ENCODE results near the gene MPO. TPM values are rescaled to one million over a fixed set of nuclear protein-coding genes. Genes with fewer than 3 reads are reported as not detected.

Gene MPO
- total and polyA plus RNA-seq, 9 of the 15 experiments (the other 6 are each of a cell fraction or from before 2014, with no cell fraction given), result 0.04 to 0.47 (median 0.39) TPM; not detected in 6

DNA sequence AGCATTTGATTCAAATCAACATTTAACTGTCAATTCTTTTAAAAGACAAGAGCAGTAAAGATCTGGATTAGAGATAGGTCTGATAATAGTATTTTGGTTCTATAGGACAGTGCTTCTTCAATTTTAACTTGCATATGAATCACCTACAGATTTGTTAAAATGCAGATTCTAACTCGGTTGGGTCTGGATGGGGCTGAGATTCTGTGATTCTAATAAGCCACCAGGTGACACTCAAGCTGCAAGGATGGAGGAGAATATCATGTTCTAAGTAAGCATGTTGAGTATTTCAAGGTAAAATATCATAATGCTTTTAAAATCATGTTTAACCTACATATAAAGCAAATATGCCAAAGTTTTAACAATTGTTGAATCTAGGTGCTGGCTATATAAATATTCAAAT lies 32.1 kb upstream of the MPO start:
- Histone ChIP-seq H3K79me2 (ENCODE audit: control insufficient read depth, insufficient read depth, low read length) (no peaks in the 10 kb centered on the region), H3K27ac (ENCODE audit: extremely low read depth, low read depth, low read length) (no peak overlapping the region), H2AFZ (ENCODE audit: low read depth, low read length) (no peak overlapping the region), H3K9me1 (ENCODE audit: control insufficient read depth, insufficient read depth, low read length) (no peaks in the 10 kb centered on the region), H4K20me1 (replicated peaks; ENCODE audit: control insufficient read depth, insufficient read depth, low read length) (no peaks in the 10 kb centered on the region), H3K36me3 (ENCODE audit: control insufficient read depth, insufficient read depth, low read length) (no peaks in the 10 kb centered on the region), H3K9ac (ENCODE audit: insufficient read depth in 1 of 2, low read depth in 2 of 2, low read length in 2 of 2) (no peak overlapping the region), H3K4me1 (replicated peaks in 1 of 2; ENCODE audit: control insufficient read depth in 2 of 2, insufficient read depth in 2 of 2, low read length in 2 of 2) (peaks cover 0 to 24% of the 10 kb centered on the region in 2 experiments; a peak in 1 of 5 replicates), H3K4me3 (no peak overlapping the region), H3K9me3 (replicated peaks; ENCODE audit: control insufficient read depth, insufficient read depth, low read depth, low read length) (no peaks in the 10 kb centered on the region), H3K27me3 (ENCODE audit: control insufficient read depth in 2 of 2, insufficient read depth in 2 of 2, low read length in 2 of 2) (no peaks in the 10 kb centered on the region), H3K4me2 (ENCODE audit: insufficient read depth, low read length) (no peak overlapping the region)
- TF ChIP-seq, protein P1, sequence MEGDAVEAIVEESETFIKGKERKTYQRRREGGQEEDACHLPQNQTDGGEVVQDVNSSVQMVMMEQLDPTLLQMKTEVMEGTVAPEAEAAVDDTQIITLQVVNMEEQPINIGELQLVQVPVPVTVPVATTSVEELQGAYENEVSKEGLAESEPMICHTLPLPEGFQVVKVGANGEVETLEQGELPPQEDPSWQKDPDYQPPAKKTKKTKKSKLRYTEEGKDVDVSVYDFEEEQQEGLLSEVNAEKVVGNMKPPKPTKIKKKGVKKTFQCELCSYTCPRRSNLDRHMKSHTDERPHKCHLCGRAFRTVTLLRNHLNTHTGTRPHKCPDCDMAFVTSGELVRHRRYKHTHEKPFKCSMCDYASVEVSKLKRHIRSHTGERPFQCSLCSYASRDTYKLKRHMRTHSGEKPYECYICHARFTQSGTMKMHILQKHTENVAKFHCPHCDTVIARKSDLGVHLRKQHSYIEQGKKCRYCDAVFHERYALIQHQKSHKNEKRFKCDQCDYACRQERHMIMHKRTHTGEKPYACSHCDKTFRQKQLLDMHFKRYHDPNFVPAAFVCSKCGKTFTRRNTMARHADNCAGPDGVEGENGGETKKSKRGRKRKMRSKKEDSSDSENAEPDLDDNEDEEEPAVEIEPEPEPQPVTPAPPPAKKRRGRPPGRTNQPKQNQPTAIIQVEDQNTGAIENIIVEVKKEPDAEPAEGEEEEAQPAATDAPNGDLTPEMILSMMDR (IDR thresholded peaks at IDR 0.05 in 2 of 3, conservative IDR thresholded peaks at IDR 0.05 in 1 of 3; ENCODE audit: insufficient read depth in 2 of 3, low read depth in 1 of 3, low read length in 3 of 3), result peak; percentile 33 to 36 (median 34); a peak in 4 of 6 replicates
- TF ChIP-seq ZNF316 (IDR thresholded peaks at IDR 0.05) (no peak), SMC3 (conservative IDR thresholded peaks at IDR 0.05; ENCODE audit: insufficient read depth, low read depth, low read length) (0 out of 2 replicates have a peak, but pooled peaks have one; percentile 27), NUFIP1 (IDR thresholded peaks at IDR 0.05; ENCODE audit: partially characterized antibody) (no peak), PTTG1 (tag; IDR thresholded peaks at IDR 0.05; ENCODE audit: low read depth) (no peak), RAD21 (CRISPR knock-in tag; conservative IDR thresholded peaks at IDR 0.05 in 1 of 2, IDR thresholded peaks at IDR 0.05 in 1 of 2) (peak; percentile 40 to 65; a peak in 3 of 4 replicates), CBX5 (IDR thresholded peaks at IDR 0.05; ENCODE audit: borderline replicate concordance, low read depth) (no peak), ZNF780A (CRISPR knock-in tag; IDR thresholded peaks at IDR 0.05) (no peak), SIN3A (IDR thresholded peaks at IDR 0.05; ENCODE audit: borderline replicate concordance in 2 of 2, control insufficient read depth in 1 of 2, low read depth in 2 of 2, low read length in 2 of 2) (no peak), KLF16 (IDR thresholded peaks at IDR 0.05) (no peak), HNRNPLL (IDR thresholded peaks at IDR 0.05; ENCODE audit: low read depth, low read length, poor library complexity, severe bottlenecking) (no peak)
- TF ChIP-seq, protein P2, sequence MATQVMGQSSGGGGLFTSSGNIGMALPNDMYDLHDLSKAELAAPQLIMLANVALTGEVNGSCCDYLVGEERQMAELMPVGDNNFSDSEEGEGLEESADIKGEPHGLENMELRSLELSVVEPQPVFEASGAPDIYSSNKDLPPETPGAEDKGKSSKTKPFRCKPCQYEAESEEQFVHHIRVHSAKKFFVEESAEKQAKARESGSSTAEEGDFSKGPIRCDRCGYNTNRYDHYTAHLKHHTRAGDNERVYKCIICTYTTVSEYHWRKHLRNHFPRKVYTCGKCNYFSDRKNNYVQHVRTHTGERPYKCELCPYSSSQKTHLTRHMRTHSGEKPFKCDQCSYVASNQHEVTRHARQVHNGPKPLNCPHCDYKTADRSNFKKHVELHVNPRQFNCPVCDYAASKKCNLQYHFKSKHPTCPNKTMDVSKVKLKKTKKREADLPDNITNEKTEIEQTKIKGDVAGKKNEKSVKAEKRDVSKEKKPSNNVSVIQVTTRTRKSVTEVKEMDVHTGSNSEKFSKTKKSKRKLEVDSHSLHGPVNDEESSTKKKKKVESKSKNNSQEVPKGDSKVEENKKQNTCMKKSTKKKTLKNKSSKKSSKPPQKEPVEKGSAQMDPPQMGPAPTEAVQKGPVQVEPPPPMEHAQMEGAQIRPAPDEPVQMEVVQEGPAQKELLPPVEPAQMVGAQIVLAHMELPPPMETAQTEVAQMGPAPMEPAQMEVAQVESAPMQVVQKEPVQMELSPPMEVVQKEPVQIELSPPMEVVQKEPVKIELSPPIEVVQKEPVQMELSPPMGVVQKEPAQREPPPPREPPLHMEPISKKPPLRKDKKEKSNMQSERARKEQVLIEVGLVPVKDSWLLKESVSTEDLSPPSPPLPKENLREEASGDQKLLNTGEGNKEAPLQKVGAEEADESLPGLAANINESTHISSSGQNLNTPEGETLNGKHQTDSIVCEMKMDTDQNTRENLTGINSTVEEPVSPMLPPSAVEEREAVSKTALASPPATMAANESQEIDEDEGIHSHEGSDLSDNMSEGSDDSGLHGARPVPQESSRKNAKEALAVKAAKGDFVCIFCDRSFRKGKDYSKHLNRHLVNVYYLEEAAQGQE (IDR thresholded peaks at IDR 0.05; ENCODE audit: borderline replicate concordance), result peak; percentile 50; the same call in 1 of the 2 replicates
- TF ChIP-seq, protein P2 (CRISPR knock-in tag; IDR thresholded peaks at IDR 0.05; ENCODE audit: low read depth), result no peak
- WGBS (ENCODE audit: insufficient coverage, low coverage, missing lambda C conversion rate), result 21% methylated on average over 1 of the region's 1 CpG
- intact Hi-C loops (cut with micrococcal nuclease), result no loop called here
- no peak for DNase-seq (ENCODE audit: extremely low read depth in 1 of 4, low spot score in 3 of 4)
- ATAC-seq, result no peak
- in situ Hi-C loops (cut with MboI), result loop anchor here (5.0 kb wide), 1 partner anchor 134 kb away; no protein-coding TSS in a partner anchor
- BruUV-seq (replicated peaks), result no TSS peak
- FAIRE-seq, result peak; percentile 51
- ChIA-PET CTCF (ENCODE audit: low intra/inter-chr PET ratio) (interaction anchor here (0.5 to 0.8 kb wide), 2 partner anchors 135 to 138 kb away, joined by 3 to 5 read pairs; no protein-coding TSS in a partner anchor), POLR2A (interaction anchor here (1.4 to 2.9 kb wide), 2 partner anchors 13 to 18 kb away, joined by 6 to 8 read pairs; no protein-coding TSS in a partner anchor)
